Endothelial cell of umbilical vein (primary cell): ENCODE measurements around the gene CIAO3. TPM values are rescaled to one million over a fixed set of nuclear protein-coding genes. Genes with fewer than 3 reads are reported as not detected.

ENCODE experiments used
- Bru-seq: library from RNA; stranded (reverse); fragments of 400-500 nt; gene quantifications from one replicate; lab custom pipeline; 2021; lab: Mats Ljungman, UMichigan
- BruChase-seq, 2 experiments: library from RNA; stranded (reverse); fragments of 400-500 nt; gene quantifications; one replicate each; lab custom pipeline; 2021; lab: Mats Ljungman, UMichigan
- BruUV-seq: library from RNA; stranded (reverse); fragments of 400-500 nt; replicated peaks from 2 replicates; lab custom pipeline; 2021; lab: Mats Ljungman, UMichigan
- CTCF ChIA-PET: fragments of 300-600, 350-600 bp; sonication (Branson Sonifier 250); formaldehyde crosslinking; loops from one replicate; lab custom pipeline; 2021; ENCODE audit warnings: antibody characterized with exemption, inconsistent platforms; lab: Charles Lee
- POLR2A ChIA-PET: fragments of 300-600, 350-600 bp; sonication (Branson Sonifier 250); formaldehyde crosslinking; loops from one replicate; lab custom pipeline; 2021; ENCODE audit warnings: antibody characterized with exemption, inconsistent platforms; lab: Charles Lee
- DNase-seq: peaks from one replicate; pipeline ENCODE4 v3.0.0-alpha.2; 2011; ENCODE audit warnings: low read depth, low spot score
- FAIRE-seq: peaks from 2 replicates; lab custom pipeline; 2011; peaks lifted over from hg19 to GRCh38; lab: Jason Lieb, UNC
- H2AFZ ChIP-seq: 2 replicates; pipeline ENCODE4 v1.6.0; 2012; ENCODE audit warnings: low read depth, low read length, control low read depth, inconsistent platforms
- H3K27ac ChIP-seq: 2 replicates; pipeline ENCODE4 v1.5.1; 2011; ENCODE audit warnings: low read depth, mild to moderate bottlenecking, control low read depth, low read length, moderate library complexity; ENCODE audit not compliant: insufficient read depth
- H3K27me3 ChIP-seq, 2 experiments: 2 replicates each; pipeline versions ENCODE4 v1.6.0 to v1.6.1; 2011; ENCODE audit warnings: low read length in 2 of 2, mixed read lengths in 1 of 2; ENCODE audit not compliant: control insufficient read depth in 2 of 2, insufficient read depth in 2 of 2
- H3K36me3 ChIP-seq, 2 experiments: 2 replicates in 1 of 2; 3 replicates in 1 of 2; pipeline ENCODE4 v1.5.1; 2011; ENCODE audit warnings: low read length in 2 of 2, mild to moderate bottlenecking in 1 of 2, moderate library complexity in 1 of 2; ENCODE audit not compliant: control insufficient read depth in 2 of 2, insufficient read depth in 2 of 2; ENCODE audit errors: extremely low read depth in 1 of 2
- H3K4me1 ChIP-seq: 3 replicates; pipeline ENCODE4 v1.5.1; 2011; ENCODE audit warnings: mild to moderate bottlenecking, low read length; ENCODE audit not compliant: control insufficient read depth, insufficient read depth; ENCODE audit errors: extremely low read depth
- H3K4me2 ChIP-seq: 2 replicates; pipeline ENCODE4 v1.6.1; 2011; ENCODE audit warnings: low read length, control low read depth, mixed read lengths; ENCODE audit not compliant: insufficient read depth
- H3K4me3 ChIP-seq, 3 experiments: fragments of 200-600 bp in 1 of 3; sonication (generic), shearing (Covaris generic) in 1 of 3; replicated peaks in 1 of 3; 2 replicates each; pipeline ENCODE4 v1.5.1; 2011 to 2016; ENCODE audit warnings: control low read depth in 3 of 3, low read length in 3 of 3, mild to moderate bottlenecking in 2 of 3, inconsistent platforms in 1 of 3, low read depth in 1 of 3, moderate library complexity in 1 of 3; ENCODE audit not compliant: insufficient read depth in 1 of 3
- H3K79me2 ChIP-seq: 2 replicates; pipeline ENCODE4 v1.6.0; 2012; ENCODE audit warnings: low read length, inconsistent platforms; ENCODE audit not compliant: control insufficient read depth, insufficient read depth
- H3K9ac ChIP-seq: replicated peaks from 2 replicates; pipeline ENCODE3; 2011; ENCODE audit warnings: low read length, control low read depth; ENCODE audit not compliant: insufficient read depth; ENCODE audit errors: extremely low read depth
- H3K9me1 ChIP-seq: replicated peaks from 3 replicates; pipeline ENCODE4 v1.6.0; 2011; ENCODE audit warnings: mild to moderate bottlenecking, low read length; ENCODE audit not compliant: control insufficient read depth, insufficient read depth; ENCODE audit errors: extremely low read depth
- H3K9me3 ChIP-seq: replicated peaks from 2 replicates; pipeline ENCODE4 v1.5.1; 2012; ENCODE audit warnings: low read length, inconsistent platforms; ENCODE audit not compliant: control insufficient read depth, insufficient read depth
- H4K20me1 ChIP-seq: replicated peaks from 2 replicates; pipeline ENCODE3; 2011; ENCODE audit warnings: mild to moderate bottlenecking, low read length; ENCODE audit not compliant: control insufficient read depth, insufficient read depth; ENCODE audit errors: extremely low read depth
- EZH2 ChIP-seq: IDR thresholded peaks from 2 replicates; pipeline ENCODE4 v1.6.1; 2012; ENCODE audit warnings: borderline replicate concordance, low read depth, mild to moderate bottlenecking, moderate library complexity, low read length, inconsistent platforms; ENCODE audit not compliant: severe bottlenecking
- FOS ChIP-seq: IDR thresholded peaks from 2 replicates; pipeline ENCODE4 v1.6.1; 2011; ENCODE audit warnings: mild to moderate bottlenecking, low read length, moderate library complexity, borderline replicate concordance; ENCODE audit not compliant: insufficient read depth
- GATA2 ChIP-seq: IDR thresholded peaks from 2 replicates; pipeline ENCODE4 v1.7.0; 2011; ENCODE audit warnings: low read depth, mild to moderate bottlenecking, moderate library complexity, mixed read lengths, low read length; ENCODE audit not compliant: insufficient read length, insufficient read depth
- JUN ChIP-seq: IDR thresholded peaks from 2 replicates; pipeline ENCODE4 v1.6.1; 2011; ENCODE audit warnings: borderline replicate concordance, low read depth; ENCODE audit not compliant: insufficient read length, insufficient read depth
- MYC ChIP-seq: IDR thresholded peaks from one replicate; pipeline ENCODE4 v1.6.1; 2011; ENCODE audit warnings: mild to moderate bottlenecking, low read depth, low read length
- POLR2A ChIP-seq: IDR thresholded peaks from 2 replicates; pipeline ENCODE4 v1.6.1; 2012; ENCODE audit warnings: low read depth, mild to moderate bottlenecking, control low read depth, low read length
- POLR2AphosphoS5 ChIP-seq: IDR thresholded peaks from 2 replicates; pipeline ENCODE4 v1.6.1; 2012; ENCODE audit warnings: low read depth, mild to moderate bottlenecking, control low read depth, low read length, moderate library complexity; ENCODE audit not compliant: insufficient read depth
- dilution Hi-C: fragments of 300-500 bp; cut with MboI; formaldehyde crosslinking; loops from one replicate; pipeline ENCODE4 v1.15.0; 2019; ENCODE audit warnings: low sequenced_read_pairs; ENCODE audit not compliant: extremely low pct_ligation_motif_present
- intact Hi-C: fragments of 100-400 bp; cut with micrococcal nuclease; formaldehyde crosslinking; loops from one replicate; pipeline ENCODE4 v1.10.0; 2022
- long read RNA-seq: library from polyadenylated mRNA; stranded (forward); transcript quantifications from one replicate; pipeline ENCODE4 v2.0.0, GENCODE V29; 2021
- polyA minus RNA-seq, 3 experiments: library from RNA; depleted of rRNA, polyadenylated mRNA; stranded (reverse); fragments of >200 nt; gene quantifications; 1 replicate in 1 of 3; 2 replicates in 2 of 3; pipeline ENCODE4 v1.2.3, GENCODE V29; 2011
- polyA plus RNA-seq, 4 experiments: library from polyadenylated mRNA; depleted of rRNA in 3 of 4; stranded (reverse) in 3 of 4; unstranded in 1 of 4; fragments of >200 nt; gene quantifications; 2 replicates each; pipeline versions ENCODE4 v1.2.1 to v1.2.3, GENCODE V29; 2011 to 2012; ENCODE audit warnings: missing spikeins in 1 of 4
- total RNA-seq: library from RNA; stranded (reverse); gene quantifications from 2 replicates; pipeline ENCODE4 v1.2.3, GENCODE V29; 2021
- TF ChIP-seq, protein P1 (sequence below): IDR thresholded peaks from 2 replicates; pipeline ENCODE4 v1.6.1; 2011; ENCODE audit not compliant: insufficient read depth, insufficient read length
- TF ChIP-seq, protein P2 (sequence below), 2 donors: IDR thresholded peaks; 1 replicate in 1 of 2; 2 replicates in 1 of 2; pipeline ENCODE4 v1.5.1; 2011; ENCODE audit warnings: low read length in 2 of 2, mild to moderate bottlenecking in 2 of 2, moderate library complexity in 2 of 2, control low read depth in 1 of 2, inconsistent platforms in 1 of 2, low read depth in 1 of 2; ENCODE audit not compliant: insufficient read depth in 1 of 2; ENCODE audit errors: extremely low read depth in 1 of 2

Gene CIAO3
- total RNA-seq (31.2 and 33.8 TPM in 2 replicates), polyA plus RNA-seq (23.1 and 29.1 TPM in 2 replicates), polyA minus RNA-seq (29.1 and 30.7 TPM in 2 replicates), Bru-seq, nascent RNA (percentile 47 among the genes with signal in this experiment), BruChase-seq, experiment 1, labeled RNA remaining after a 6-hour chase (percentile 60 among the genes with signal in this experiment), BruChase-seq, experiment 2, labeled RNA remaining after a 2-hour chase (percentile 62 among the genes with signal in this experiment)
- polyA plus RNA-seq (2011; cell fraction: cytosol; rRNA removed) = 19.7 and 21.6 TPM in 2 replicates
- 84.2 and 93.2 TPM in 2 replicates for polyA plus RNA-seq (2011; cell fraction: nucleus; rRNA removed)
- polyA plus RNA-seq (2012) = 22.1 and 28.7 TPM in 2 replicates
- 18.6 TPM for polyA minus RNA-seq (2011; cell fraction: cytosol; rRNA and poly(A)+ RNA removed)
- polyA minus RNA-seq (2011; cell fraction: nucleus; rRNA and poly(A)+ RNA removed) = 44.6 and 48.3 TPM in 2 replicates
- long read RNA-seq, transcript CIAO3-201 (11 exons, 2,112 nt) = major isoform, 63 of 86 reads
- long read RNA-seq, partial matches to known transcripts = 1 of 86 reads
- long read RNA-seq, other reads (novel, unspliced or antisense) = 17 of 86 reads

DNA sequence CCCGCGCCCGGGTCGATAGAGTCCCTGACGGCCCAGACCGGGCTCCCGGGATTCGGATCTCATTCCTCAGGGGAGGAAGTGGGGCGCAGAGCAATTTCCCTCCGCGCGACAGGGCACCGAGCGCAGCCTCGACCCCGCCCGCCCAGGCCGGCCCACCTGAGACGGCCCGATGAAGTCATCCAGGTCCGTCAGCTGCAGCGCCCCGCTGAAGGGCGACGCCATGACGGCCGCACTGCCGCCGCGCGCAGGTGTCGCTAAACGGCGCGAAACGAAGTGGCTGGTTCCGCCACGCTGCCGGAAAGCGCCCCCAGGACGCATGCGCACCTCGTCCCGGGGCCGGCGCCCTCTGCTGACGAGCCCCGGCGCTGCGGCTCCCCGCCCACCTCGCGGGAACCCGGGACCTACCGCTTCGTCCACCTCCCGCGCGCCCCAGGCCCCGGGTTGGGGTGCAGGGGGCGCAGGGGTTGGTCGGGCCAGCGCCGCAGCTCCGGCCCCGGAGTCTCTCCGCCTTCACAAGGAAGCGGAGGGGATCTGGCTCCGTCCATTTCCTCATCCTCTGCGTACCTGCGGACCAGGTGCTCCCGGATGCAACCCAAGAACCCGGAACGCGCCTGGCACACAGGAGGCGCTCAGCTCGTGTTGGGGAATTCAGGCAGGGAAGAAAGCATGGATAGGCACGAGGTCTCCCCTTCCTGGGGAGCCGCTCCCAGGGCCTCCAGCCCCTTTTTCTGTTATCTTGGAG, at the start of gene CIAO3:
CIAO3 (minus strand) TSS at position 234 of the 742 bp plus-strand sequence; CDS start at position 222, 12 bp downstream.
- Histone ChIP-seq H3K79me2 (peaks cover 6% of the 10 kb centered on the region), H3K27ac (peak within 1 kb of the TSS; percentile 27), H3K9me3 (no peaks in the 10 kb centered on the region), H3K9me1 (no peaks in the 10 kb centered on the region), H4K20me1 (no peaks in the 10 kb centered on the region), H2AFZ (peak within 1 kb of the TSS; percentile 95), H3K4me3 (peak within 1 kb of the TSS; percentile 48 to 82 (median 70)), H3K27me3 (no peaks in the 10 kb centered on the region), H3K4me1 (peaks cover 10% of the 10 kb centered on the region), H3K4me2 (peak within 1 kb of the TSS; percentile 64), H3K9ac (peak within 1 kb of the TSS; percentile 76), H3K36me3 (peaks cover 3 to 17% of the 10 kb centered on the region in 2 experiments)
- dilution Hi-C loops (no loop called here), intact Hi-C loops (loop anchor here (1.0 to 5.0 kb wide), 2 partner anchors 29 to 46 kb away; partner anchors contain the start of genes CHTF18 and RPUSD1)
- ChIA-PET POLR2A (no interaction called here), CTCF (interaction anchor here (0.8 to 1.7 kb wide), 4 partner anchors 21 to 48 kb away, joined by 4 to 7 read pairs (median 6); partner anchors contain the start of genes CHTF18, METRN and RPUSD1)
- DNase-seq = peak; percentile 86
- no peak for TF ChIP-seq JUN
- TF ChIP-seq GATA2 = no peak
- no peak for TF ChIP-seq MYC
- TF ChIP-seq POLR2AphosphoS5 = peak; percentile 98
- TF ChIP-seq POLR2A = peak; percentile 89
- no peak for TF ChIP-seq EZH2
- no peak for TF ChIP-seq FOS
- TF ChIP-seq, protein P1, sequence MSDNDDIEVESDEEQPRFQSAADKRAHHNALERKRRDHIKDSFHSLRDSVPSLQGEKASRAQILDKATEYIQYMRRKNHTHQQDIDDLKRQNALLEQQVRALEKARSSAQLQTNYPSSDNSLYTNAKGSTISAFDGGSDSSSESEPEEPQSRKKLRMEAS = peak; percentile 55
- TF ChIP-seq, protein P2, sequence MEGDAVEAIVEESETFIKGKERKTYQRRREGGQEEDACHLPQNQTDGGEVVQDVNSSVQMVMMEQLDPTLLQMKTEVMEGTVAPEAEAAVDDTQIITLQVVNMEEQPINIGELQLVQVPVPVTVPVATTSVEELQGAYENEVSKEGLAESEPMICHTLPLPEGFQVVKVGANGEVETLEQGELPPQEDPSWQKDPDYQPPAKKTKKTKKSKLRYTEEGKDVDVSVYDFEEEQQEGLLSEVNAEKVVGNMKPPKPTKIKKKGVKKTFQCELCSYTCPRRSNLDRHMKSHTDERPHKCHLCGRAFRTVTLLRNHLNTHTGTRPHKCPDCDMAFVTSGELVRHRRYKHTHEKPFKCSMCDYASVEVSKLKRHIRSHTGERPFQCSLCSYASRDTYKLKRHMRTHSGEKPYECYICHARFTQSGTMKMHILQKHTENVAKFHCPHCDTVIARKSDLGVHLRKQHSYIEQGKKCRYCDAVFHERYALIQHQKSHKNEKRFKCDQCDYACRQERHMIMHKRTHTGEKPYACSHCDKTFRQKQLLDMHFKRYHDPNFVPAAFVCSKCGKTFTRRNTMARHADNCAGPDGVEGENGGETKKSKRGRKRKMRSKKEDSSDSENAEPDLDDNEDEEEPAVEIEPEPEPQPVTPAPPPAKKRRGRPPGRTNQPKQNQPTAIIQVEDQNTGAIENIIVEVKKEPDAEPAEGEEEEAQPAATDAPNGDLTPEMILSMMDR (IDR thresholded peaks at IDR 0.05; ENCODE audit: extremely low read depth in 1 of 2, insufficient read depth in 1 of 2, low read depth in 1 of 2, low read length in 2 of 2) = peak; percentile 89 to 93
- peak; percentile 92 for FAIRE-seq
- BruUV-seq = no TSS peak
